DMS53 treated with DMSO at 0.1 percent for 48 hours (cell line): ENCODE data around the gene SAP30.

Experiments
- DNase-seq: peaks from one replicate; lab custom pipeline; 2025; ENCODE audit not compliant: unreplicated experiment; lab: John Stamatoyannopoulos, UW

The SAP30 gene

DNA sequence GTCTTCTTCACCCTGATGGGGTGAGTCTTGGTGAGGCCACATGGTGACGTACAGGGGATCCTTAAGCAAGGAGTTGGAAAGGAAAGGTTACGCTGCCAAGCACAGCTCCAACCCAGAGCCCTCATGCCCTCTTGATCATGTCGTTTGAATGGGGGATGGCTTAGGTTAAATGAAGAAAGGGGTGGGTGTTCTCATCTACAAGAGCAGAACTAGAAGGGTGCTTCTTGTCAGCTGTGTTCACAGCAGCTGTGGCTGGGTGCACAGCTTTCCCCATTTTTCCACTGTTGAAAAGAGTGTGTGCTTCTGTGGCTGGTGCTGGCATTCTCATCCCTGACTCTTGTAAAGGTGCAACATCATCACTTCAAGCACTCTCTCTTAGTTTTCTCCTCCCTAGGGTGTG, 43.7 kb downstream of the SAP30 start:
- no peak for DNase-seq

DNA sequence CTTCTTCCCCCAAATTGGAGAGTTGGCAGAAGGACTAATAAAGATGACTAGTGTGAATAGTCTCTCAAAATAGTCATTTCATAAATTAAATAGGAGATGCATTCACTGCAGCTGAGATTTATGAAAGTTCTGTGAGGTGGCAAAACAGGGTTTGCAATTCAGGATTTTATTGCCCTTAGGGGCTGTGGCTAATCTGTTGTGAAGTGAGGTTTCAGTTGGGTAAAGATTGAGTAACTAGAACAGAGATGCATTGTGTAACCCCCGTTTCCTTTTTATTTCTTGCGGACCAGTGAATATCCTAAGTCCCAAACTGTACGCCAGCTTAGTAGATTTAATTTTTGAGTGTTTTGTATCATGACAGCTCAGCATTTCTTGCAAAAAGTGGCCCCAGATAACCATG, 44.3 kb downstream of the SAP30 start:
- no peak for DNase-seq

DNA sequence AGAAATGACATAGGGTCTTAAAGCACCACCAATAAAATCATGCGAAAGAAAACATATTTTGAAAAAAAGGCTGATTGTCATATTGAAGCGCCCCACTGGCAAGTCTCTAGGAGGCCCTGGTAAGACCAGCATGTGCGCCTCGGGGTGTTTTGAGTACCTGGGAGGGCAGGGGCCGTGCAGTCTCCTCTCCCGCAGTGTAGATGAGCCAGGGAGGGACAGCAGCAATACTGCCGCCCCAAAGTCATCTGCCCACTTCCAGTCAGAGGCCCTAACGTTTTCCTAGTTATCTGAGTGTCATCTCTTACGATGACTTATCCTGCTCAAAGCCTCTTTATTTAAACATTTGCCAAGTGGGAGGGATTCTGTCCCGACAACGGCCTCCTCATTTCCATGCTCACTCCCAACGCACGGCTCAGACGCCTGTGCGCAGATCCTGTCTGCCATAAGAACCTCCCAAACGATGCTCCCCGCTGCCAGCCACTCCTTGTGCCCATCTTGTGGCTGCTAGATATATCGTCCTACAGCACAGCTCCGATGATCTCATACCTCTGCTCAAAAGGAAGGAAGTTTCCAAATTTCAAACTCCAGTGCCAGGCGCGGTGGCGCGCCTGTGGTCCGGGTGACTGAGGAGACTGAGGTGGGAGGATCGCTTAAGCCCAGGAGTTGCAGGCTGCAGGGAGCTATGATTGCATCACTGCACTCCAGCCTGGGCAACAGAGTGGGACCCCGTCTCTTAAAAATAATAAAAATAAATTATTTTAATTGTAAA, 45.3 kb downstream of the SAP30 start:
- DNase-seq, result no peak

DNA sequence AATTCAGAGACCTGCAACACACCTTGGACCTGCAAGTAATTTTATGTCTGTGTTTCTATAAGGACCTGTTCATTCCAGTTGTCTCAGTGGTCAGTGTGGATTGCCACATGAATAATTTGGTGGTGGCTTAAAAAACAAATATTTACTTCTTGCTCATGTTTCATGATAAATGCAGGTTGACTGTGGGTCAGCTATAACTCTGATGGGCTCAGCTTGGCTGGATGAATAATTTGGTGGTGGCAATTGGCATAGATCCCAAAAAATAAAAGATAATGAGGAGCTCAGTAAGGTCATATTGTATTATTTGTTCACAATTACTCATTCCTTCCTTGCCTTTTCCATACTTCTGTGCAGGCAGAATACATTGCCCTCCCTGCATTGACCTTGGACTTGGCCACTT, 47.1 kb downstream of the SAP30 start:
- DNase-seq, result no peak

DNA sequence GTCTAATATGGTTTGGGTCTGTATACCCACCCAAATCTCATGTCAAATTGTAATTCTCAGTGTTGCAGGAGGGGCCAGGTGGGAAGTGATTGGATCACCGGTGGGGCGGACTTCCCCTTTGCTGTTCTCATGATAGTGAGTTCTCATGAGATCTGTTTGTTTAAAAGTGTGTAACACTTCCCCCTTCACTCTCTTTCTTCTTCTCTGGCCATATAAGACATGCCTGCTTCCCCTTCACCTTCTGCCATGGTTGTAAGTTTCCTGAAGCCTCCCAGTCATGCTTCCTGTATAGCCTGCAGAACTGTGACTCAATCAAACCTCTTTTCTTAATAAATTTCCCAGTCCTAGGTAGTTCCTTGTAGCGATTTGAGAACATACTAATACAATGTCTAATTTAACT, 47.9 kb downstream of the SAP30 start:
- DNase-seq, result no peak

DNA sequence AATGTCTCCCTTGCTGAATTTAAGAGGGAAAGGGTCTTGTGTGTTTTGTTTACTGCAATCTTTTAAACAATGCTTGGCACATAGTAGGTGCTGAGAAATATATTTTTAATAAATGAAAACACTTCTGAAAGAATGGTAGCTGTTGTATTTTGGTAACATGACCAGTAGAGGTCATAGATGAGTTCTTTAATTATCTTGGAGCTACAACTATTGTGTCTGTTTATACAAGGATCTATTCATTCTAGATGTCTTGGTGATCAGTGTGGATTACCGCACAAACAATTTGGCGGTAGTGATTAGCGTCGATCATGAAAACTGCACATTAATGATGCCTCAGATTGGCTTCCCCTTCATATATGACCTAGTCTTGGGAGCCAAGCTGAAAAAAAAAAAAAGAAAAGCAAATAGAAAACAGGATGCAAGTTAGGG, 49.6 kb downstream of the SAP30 start:
- peak; percentile 25 for DNase-seq

DNA sequence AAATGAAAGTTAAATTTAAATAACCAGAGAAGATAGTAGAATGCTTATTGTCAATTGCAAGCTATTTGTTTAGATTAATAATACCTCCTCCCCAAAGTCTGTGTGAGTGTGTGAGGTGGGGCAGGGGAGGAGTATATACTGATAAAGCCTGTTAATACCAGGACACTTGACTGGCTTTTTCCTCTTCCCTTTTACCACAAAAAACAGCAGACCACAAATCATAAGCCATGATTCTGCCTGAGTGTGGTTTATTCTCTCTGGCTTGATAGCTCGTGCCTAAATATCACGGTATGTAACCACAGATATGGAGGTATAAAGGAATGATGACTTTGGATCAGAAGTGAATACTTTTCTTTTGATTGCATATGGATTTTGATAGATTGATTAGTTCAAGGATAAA, 50.0 kb downstream of the SAP30 start:
- DNase-seq, result no peak

DNA sequence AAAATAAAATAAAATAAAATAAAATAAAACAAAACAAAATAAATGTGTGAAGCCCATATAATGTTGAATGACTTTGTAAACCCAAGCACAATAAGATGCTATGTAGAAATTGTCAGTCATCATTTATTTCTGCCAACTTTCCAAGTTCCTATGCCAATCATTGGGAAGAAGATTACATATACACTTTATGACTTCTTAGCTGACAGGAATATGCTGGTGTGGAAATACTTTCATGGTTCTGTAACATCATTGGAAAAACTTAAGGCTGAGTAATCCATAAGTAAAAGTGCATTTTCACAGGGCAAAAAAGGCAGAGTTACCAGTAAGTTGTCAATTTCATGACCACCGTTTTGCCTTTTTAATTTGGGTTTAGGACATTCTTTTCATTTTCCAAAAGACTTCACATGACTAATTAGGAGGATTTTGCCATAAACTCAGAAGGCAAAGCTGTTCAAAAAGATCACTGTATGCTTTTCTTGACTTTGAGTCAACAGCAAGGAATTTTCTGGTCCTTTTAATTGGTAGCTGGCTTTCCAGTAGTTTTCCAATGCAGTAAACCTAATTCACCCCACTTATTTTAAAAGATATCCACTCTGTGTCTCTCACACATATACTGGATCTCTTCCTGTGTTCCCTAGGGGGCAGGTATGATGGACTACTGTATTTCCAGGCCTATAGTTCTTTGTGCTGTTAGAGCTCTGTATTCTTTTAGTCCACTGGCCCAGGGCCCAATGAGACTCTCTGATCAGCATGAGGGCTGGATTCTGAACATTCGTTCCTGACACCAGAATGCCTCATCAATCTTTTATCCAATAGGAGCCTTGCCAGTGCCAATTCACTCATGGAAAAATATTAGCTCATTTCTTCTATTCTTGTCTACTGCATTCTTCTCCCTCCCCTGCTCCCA, 54.4 kb downstream of the SAP30 start:
- no peak for DNase-seq

DNA sequence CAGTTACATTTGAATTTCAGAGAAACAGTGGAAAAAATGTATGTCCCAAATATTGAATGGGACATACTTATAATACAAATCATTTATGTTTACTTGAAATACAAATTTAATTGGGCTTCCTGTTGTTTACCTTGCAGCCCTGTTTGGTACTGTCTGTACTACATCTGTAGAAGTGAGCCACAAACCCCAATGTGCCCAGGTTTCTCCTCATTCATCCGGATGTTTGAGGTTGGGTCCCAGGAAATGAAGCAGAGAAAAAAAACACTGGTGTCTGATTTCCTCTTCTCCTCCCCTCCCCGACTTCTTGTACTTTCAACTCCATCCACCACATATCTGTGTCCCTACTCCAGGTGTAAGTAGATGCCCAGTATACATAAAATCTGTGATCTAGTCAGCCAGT, 55.3 kb downstream of the SAP30 start:
- DNase-seq, result no peak
